Left colon (tissue), 2 donors: Measurements from ENCODE around the gene KCNIP4. TPM values are rescaled to one million over a fixed set of nuclear protein-coding genes. Genes with fewer than 3 reads are reported as not detected.
A peak's percentile ranks its signal among the peaks of the same experiment; 100 is the strongest.
"Not testable (repeated sequence)": the region's sequence is repeated elsewhere in the genome, so short reads cannot be mapped to it uniquely, and the experiment has no call there.

Source experiments
- ATAC-seq: fragments of 200-7000 bp; cut with Tn5 transposase; one replicate; pipeline ENCODE4 v1.9.1; 2020; ENCODE audit warnings: mild to moderate bottlenecking, moderate library complexity
- DNase-seq, 2 donors: peaks; one replicate each; pipeline ENCODE4 v3.0.0-alpha.2; 2020
- intact Hi-C, 2 donors: fragments of 100-400 bp; cut with DNase I in 1 of 2; cut with micrococcal nuclease in 1 of 2; formaldehyde crosslinking; loops; one replicate each; pipeline versions ENCODE4 v1.11.2 to v1.14.0; 2022; cut with DNase I, micrococcal nuclease
- total RNA-seq, 2 donors: library from RNA; stranded (reverse); fragmentation: NEBNext Ultra II Directional; extraction: Animal tissue kit (Norgen Biotek cat#: 25700); gene quantifications; one replicate each; pipeline ENCODE4 v1.2.1, GENCODE V29; 2021
- donor health status: DM: no; HTN: no; CAD: no.
- donor health status: DM: yes; HTN: yes; CAD: no.

Gene KCNIP4
- total RNA-seq, 2 donors from 2014 or later: 1.1 to 3.4 TPM

DNA sequence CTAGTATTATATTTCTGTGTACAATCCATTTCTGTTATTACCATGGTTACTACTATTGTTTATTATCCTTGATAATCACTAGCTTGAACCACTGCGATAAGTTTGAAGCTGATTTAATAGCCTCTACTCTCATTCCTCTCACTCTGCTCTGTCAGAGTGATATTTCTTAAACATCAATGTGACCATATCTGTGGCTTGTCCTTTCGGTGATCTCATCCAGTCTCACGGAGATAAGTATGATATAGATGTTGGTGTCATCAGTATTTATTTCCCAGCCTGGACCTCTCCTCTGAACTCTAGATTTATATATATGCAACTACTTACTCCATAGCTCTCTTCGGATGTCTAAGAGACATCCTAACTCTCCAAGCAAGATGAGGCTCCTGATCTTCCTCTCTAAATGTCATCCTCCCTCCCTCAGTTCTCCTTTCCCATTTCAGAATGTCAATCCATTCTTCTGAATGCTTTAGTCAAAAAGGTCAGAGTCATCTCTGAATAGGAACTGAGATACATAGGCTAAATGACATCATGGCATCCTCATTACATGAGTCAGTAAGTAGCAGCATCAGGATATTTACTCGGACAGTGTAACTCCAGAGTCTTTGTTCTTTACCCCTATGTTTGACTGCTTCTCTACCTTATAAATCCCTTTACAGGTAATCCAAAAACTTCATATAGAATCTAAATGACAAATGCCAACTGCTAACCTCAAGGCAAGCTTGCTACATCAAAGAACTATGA, 1118.8 kb downstream of the KCNIP4 start:
- intact Hi-C loops: no loop called here
- no peak for ATAC-seq
- DNase-seq: no peak

DNA sequence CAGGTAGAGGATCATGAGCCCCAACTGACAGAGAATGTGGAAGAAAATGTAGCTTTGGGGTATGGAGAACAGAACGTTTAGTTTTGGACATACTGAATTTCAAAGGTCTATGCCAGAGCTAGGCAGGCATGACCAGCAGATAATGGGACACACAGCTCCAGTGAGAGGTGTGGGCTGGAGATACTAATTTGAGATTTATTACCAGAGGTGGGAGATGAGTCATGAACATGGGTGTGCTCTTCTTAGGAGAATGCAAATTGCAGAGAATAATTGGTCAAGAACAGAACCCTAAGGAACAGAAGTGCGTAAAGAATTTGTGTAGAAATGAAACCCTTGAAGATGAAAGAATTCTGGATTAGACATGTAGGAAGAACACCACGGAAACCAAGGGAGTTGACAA, 1123.1 kb downstream of the KCNIP4 start:
- intact Hi-C loops: no loop called here
- DNase-seq (no peak), ATAC-seq (no peak)

DNA sequence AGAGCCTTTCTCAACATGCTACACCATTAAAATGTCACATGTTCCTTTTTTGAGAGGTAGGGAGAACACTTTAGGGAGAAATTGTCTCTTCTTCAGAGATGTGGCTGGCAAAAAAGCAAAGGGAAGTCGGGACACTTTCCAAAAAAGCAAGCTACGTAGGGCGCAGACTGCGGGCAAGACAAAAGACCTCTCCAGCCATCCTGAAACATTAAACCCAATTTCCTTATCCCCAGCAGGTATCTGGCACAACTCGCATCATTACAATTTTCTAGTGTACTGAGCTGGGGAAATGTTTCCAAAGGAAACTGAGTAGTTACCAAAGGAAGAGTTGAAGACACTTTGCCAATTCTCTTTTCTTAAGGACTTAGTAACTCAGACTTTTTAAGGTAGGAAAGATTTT, 1132.3 kb downstream of the KCNIP4 start:
- DNase-seq (no peak), ATAC-seq (no peak)
- intact Hi-C loops: no loop called here

DNA sequence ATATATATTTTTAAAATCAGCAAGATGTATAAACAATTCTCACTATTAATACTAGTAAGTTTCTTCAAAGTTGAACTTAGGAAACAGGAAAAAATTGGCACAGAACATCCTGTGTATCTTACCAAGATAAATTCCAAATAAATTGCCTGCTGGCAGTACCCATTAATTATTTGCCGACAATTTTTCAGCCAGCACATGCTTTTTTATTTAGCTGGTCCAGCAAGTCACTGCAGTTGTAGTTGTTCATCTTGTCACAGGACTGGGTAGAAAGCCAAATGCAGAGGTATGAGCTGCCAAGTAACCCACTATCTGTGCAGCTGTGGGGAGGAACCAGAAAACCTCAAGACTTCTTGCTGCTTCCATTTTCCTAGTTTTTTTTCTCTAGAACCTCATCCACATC, 1134.9 kb downstream of the KCNIP4 start:
- intact Hi-C loops: no loop called here
- DNase-seq (no peak), ATAC-seq (no peak)

DNA sequence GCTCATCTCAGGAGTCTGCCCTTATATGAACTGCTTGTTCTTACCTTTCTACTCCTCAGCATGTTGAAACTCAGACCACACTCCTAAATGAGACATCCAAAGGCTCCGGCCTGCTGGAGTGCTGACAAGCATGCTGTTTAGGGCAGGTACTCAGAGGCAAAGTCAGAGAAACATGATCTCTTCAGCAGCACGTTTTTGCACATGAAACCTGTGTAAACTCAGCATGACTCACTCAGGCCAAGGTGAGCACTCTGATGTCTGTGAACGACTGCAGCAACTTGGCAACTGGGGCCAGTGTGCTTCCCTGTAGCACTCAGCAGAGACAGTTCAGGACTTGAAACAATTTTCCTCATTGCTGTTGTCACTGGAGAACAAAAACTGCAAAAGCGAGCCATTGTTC, 1138.8 kb downstream of the KCNIP4 start:
- intact Hi-C loops: no loop called here
- DNase-seq (no peak), ATAC-seq (no peak)

DNA sequence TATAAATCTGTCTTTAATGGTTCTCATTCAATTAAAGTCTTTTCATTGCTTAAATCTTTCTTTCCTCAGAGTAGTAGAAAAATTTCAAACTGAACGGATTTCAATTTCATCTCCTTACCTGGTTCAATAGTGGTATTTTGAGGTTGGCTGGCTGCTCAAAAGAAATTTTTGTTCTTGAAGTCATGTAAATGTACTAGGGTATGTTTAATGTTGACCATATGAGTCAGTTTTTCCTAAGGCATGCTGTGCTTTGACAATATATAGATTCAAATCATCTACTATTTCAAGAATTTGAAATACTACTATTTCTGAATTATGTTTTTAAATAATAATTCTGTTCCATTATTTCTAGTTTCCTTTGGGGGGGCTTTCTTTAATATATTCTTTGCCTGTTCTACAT, 1142.9 kb downstream of the KCNIP4 start:
- ATAC-seq (no peak), DNase-seq (no peak)
- intact Hi-C loops: no loop called here

DNA sequence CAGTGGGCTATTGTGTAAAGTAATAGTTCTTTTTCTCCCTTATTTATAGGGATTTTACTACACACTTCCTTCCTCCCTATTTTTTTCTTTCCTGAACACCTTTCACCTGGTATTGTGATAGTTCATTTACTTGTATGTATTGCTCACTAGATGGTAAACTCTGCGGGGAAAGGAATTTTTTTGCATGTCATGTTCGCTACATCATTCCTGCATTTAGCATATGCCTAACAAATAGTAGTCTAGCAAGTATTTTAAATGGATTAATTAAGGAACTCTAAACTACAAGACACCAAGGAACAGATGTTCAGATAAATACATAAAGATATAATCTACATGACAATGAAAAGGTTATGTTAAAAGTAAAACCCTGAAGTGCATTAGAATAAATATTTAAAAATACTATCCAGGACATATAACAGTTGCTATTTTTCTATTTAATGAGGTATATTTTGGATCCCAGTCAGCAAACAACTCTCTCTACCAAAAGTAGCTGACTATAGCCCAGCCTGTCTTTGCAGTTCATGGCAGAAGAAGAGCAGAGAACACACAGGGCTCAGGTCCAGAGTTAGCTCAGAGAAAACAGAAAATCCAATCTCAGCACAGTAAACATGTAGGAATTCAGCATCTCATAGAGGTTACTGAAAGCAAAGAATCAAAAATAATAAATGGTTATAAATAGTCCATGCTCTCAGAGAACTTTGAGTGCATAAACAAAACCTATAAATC, 1160.5 kb downstream of the KCNIP4 start:
- ATAC-seq: no peak
- no peak for DNase-seq
- intact Hi-C loops: no loop called here

DNA sequence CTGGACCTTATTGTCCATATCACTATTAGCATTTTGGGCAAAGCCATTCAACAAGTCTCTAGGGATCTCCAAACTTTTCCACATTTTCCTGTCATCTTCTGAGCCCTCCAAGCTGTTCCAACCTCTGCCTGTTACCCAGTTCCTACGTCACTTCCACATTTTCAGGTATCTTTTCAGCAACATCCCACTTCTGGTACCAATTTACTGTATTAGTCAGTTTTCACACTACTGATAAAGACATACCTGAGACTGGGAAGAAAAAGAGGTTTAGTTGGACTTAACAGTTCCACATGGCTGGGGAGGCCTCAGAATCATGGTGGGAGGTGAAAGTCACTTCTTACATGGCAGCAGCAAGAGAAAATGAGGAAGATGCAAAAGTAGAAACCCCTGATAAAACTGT, 1165.4 kb downstream of the KCNIP4 start:
- not testable (repeated sequence) for ATAC-seq, DNase-seq
- intact Hi-C loops: loop anchor here in 1 of 2 donors (5.0 kb wide), 1 partner anchor 344 kb away; no protein-coding TSS in a partner anchor

DNA sequence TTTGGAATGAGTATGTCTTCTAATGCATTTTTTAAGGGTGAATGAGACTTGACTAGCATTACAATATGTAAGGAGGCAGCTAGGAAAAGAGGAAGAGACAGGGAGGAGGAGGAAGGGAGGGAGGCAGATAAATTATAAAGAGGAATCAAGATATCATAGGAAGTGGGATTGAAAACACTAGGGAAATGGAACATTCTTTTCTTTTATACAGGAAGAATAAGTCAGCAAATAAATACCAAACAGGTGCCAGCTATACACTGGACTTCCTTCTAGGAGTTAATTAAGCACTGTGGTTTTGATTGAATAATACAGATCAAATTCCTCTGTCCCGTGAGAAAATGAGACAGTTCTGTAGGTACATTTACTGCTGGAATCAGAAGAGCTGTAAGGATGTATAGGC, 1169.7 kb downstream of the KCNIP4 start:
- DNase-seq: no peak
- ATAC-seq: no peak
- intact Hi-C loops: no loop called here

DNA sequence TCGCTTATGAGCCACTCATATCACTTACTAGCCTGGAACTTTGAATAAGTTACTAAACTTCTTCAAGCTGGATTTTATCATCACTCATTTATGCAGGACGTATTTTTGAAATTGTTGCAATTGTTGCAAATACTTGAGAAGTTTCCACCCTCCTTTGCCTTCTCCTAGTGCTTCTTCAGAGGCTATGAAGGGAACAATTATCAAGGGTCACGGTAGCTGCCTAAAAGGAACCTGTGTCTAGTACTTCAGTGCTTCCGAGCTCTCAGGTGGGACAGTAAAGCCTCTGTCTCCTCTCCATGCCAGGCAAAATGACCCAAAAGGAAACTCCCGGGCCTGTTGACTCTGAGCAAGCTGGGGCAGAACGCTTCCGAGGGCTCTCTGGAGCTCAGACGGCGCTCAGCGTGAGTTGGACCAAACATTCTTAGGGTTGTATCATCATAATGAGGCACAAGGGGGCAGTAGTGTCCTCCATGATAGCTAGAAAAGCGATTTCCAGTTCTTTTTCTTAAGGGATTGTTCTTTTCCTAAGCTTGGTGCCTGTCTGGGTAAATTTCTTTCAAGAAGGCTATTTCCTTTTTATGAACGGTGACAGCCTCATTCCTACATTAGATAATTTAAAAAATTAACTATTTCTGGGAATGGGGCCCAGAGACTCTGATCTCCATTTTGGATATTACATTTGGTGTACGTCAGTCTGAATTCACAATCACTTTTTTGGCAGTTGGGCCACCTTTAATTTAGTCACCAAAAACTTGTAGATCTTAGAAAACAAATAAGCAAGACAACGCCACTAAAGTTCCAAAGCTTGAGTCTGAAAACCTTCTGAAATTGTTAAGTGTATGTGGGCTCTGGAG, 1175.2 kb downstream of the KCNIP4 start:
- ATAC-seq (peak; percentile 80), DNase-seq (peak in 1 of 2 donors; percentile 18)
- intact Hi-C loops: loop anchor here in 1 of 2 donors (5.0 kb wide), 1 partner anchor 359 kb away; no protein-coding TSS in a partner anchor

DNA sequence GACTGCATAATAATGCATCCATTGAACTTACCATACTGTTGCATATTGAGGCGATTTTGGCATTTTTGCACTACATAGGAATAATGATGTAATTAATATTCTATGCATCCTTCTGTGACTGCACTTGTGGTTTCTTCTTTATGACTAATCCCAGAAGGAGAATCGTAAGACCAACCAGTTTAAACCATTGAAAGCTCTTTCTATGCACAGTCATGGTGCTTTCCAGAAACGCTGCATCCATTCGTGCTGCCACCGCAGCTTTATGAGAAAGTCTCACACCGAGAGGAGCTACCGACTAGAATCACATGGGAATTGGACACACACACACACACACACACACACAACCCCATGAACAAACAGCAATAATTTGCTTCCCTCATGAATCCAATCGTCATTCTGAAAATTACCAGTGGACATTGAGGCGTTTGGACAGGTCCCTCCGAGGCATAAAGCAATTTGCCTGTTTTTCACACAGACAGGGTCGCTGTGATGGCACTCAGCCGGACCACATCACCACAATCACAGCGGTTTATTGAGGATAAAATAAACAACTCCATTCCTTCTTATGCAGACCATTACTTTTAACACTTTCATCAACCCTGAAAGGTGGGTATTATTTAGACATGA, 1184.1 kb downstream of the KCNIP4 start:
- intact Hi-C loops: no loop called here
- DNase-seq (no peak), ATAC-seq (no peak)

DNA sequence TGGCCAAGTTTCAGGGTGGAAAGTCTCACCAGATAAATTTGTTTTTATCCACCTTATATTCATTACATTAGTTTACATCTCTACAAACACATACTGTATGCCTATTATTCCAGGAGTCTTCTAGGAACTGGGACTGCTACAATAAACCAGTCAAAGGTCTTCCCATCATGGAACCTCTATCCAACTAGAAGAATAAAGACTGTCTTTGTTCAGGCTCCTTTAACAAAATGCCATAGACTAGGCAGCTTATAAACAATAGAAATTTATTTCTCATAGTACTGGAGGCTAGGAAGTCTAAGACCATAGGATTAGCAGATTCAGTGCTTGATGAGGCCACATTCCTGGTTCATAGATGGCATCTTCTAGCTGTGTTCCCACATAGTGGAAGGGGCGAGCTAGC, 1186.7 kb downstream of the KCNIP4 start:
- DNase-seq (no peak), ATAC-seq (no peak)
- intact Hi-C loops: no loop called here

DNA sequence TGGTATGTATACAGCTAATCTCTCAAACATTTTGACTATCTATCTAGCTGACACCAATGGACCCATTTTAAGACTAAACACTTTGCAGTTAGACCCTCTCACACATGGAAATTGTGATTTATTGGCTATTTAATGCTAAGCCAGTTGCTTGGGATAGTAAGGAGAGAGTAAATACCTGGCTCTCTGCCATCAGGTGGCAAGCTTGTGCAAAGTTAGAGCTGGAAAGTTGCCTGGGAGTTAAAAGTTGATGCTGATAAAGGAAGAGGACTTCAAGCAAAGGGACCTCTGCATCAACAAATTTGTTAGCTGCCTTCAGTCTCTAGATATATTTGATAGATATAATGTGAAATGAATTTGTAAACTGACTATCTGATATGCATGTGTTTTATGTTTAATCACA, 1187.2 kb downstream of the KCNIP4 start:
- intact Hi-C loops: no loop called here
- DNase-seq (no peak), ATAC-seq (no peak)

DNA sequence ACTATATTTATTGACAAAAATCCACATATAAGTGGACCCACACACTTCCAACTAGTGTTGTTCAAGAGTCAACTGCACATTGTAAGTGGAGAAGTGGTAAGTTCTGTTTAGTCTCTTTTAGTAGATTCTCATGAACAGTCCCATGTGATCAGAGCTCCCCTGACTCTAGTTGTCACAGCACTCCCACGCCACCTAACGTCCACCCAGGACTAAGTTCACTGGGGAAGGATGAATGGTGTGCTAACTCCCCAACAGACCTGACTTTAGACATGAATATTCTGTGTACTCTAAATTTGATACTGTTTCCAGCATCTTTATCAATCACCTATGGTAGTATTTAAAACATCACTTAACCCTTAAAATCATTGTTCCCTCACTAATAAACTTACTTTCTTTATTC, 1188.5 kb downstream of the KCNIP4 start:
- ATAC-seq: no peak
- intact Hi-C loops: no loop called here
- no peak for DNase-seq

DNA sequence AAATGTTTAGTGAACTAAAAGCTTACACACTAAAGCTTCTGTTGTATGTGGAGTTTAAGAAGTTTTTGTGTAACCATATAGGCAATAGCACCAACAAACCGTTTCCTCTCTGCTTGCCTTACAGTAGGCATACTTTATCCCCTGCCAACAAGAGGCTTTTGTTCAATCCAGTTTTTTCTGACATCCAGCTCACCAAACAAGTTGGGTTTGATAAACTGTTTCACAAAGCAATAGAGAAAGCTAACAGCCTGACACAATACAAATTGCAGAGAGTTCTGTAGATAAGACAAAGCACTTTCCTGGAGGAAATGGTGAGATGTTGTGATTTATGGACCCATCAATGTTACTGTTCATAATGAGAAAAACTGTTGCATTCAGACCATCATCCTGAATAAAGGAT, 1194.5 kb downstream of the KCNIP4 start:
- intact Hi-C loops: no loop called here
- no peak for DNase-seq
- ATAC-seq: no peak

DNA sequence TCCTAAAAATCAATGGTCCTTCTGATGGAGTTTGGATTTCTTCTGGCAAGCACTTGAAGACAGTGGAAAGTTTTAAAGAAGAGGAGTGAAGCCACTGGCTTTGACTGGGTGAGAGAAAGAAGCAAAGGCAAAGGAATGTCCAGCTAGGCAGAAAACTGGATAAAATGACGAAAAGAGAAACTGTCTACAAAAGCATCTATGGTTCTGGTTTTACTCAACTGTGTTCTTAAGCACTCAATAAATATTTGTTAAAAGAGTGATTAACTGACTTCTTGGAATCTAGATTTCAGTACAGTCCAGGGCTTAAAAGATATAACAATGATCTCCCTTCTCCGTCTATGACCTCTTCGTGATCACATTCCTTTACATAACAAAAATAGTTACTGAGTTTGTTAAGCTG, 1195.9 kb downstream of the KCNIP4 start:
- no peak for ATAC-seq
- no peak for DNase-seq
- intact Hi-C loops: no loop called here

DNA sequence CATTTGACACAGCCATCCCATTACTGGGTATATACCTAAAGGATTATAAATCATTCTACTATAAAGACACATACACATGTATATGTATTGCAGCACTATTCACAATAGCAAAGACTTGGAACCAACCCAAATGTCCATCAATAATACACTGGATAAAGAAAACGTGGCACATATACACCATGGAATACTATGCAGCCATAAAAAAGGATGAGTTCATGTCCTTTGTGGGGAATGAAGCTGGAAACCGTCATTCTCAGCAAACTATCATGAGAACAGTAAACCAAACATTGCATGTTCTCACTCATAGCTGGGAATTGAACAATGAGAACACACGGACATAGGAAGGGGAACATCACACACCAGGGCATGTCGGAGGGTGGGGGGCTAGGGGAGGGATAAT, 1202.6 kb downstream of the KCNIP4 start:
- intact Hi-C loops, ATAC-seq, DNase-seq: not testable (repeated sequence)

DNA sequence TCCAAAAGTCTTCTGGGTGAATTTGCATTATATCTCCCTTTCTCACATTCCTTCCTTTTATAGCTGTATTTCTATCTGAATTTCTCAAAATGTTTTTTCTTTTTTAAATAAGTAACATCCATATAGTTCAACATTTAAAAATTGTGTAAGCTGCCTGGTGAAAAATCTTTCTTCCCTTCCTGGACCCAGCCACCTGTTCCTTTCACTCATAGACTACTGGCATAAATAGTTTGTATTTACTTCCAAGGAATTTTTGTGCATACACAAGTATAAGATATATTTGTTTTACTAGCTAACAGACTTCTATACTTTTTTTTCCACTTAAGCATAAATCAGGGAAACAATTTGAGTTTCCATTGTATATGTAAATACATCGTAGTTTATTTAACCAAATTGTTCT, 1212.6 kb downstream of the KCNIP4 start:
- intact Hi-C loops: no loop called here
- ATAC-seq (no peak), DNase-seq (no peak)

DNA sequence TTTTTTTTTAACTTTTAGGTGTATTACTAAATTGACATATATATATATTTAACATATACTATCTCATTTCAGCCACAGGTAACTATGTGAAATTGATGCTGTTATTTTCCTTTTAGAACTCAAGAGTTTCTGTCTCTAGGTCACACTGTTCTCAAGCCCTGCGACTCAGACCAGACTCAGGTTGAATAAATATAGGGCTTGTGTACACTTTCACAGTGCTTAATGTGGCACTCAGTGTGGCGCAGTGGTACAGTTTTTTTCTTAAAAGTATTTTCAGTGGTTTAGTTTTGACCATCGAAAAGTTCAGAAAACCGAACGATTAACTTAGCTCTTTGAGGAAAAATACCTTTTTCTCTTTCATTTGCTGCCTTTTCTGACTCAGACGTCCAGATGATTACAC, 1223.7 kb downstream of the KCNIP4 start:
- DNase-seq: no peak
- no peak for ATAC-seq
- intact Hi-C loops: no loop called here
